Ishikawa (cell line): ENCODE measurements around the gene DDB1.

Experiments
- CEBPB ChIP-seq: IDR thresholded peaks from 2 replicates; pipeline ENCODE4 v1.6.1; 2012
- CREB1 ChIP-seq: IDR thresholded peaks from 2 replicates; pipeline ENCODE4 v1.6.1; 2012; ENCODE audit warnings: low read depth
- EGR1 ChIP-seq: IDR thresholded peaks from 2 replicates; pipeline ENCODE4 v1.6.1; 2012
- EP300 ChIP-seq: IDR thresholded peaks from 2 replicates; pipeline ENCODE4 v1.6.1; 2012; ENCODE audit warnings: borderline replicate concordance
- FOXM1 ChIP-seq: IDR thresholded peaks from 2 replicates; pipeline ENCODE4 v1.6.1; 2012; ENCODE audit warnings: low read depth, borderline replicate concordance
- MAX ChIP-seq: IDR thresholded peaks from 2 replicates; pipeline ENCODE4 v1.6.1; 2012
- NFIC ChIP-seq: IDR thresholded peaks from 2 replicates; pipeline ENCODE4 v1.6.1; 2012
- RAD21 ChIP-seq: IDR thresholded peaks from 2 replicates; pipeline ENCODE4 v1.6.1; 2012; ENCODE audit warnings: low read depth
- TAF1 ChIP-seq: IDR thresholded peaks from 2 replicates; pipeline ENCODE4 v1.6.1; 2012; ENCODE audit warnings: low read depth, mild to moderate bottlenecking
- TCF12 ChIP-seq: IDR thresholded peaks from 2 replicates; pipeline ENCODE4 v1.6.1; 2012; ENCODE audit warnings: low read depth
- TEAD4 ChIP-seq: IDR thresholded peaks from 2 replicates; pipeline ENCODE4 v1.6.1; 2012
- YY1 ChIP-seq: IDR thresholded peaks from 2 replicates; pipeline ENCODE4 v1.6.1; 2012; ENCODE audit warnings: low read depth
- ZBTB7A ChIP-seq: IDR thresholded peaks from 2 replicates; pipeline ENCODE4 v1.6.1; 2012; ENCODE audit warnings: low read depth
- TF ChIP-seq, protein P1 (sequence below): IDR thresholded peaks from 2 replicates; pipeline ENCODE4 v1.6.1; 2012; ENCODE audit warnings: low read depth, mild to moderate bottlenecking
- TF ChIP-seq, protein P2 (sequence below): IDR thresholded peaks from 2 replicates; pipeline ENCODE4 v1.6.1; 2012

DDB1 gene

GRCh38 chr11:61277186-61278000 is 55.5 kb downstream of the DDB1 start:
- no peak for TF ChIP-seq ZBTB7A
- TF ChIP-seq NFIC: no peak
- TF ChIP-seq TAF1: no peak
- TF ChIP-seq CEBPB: no peak

DNA sequence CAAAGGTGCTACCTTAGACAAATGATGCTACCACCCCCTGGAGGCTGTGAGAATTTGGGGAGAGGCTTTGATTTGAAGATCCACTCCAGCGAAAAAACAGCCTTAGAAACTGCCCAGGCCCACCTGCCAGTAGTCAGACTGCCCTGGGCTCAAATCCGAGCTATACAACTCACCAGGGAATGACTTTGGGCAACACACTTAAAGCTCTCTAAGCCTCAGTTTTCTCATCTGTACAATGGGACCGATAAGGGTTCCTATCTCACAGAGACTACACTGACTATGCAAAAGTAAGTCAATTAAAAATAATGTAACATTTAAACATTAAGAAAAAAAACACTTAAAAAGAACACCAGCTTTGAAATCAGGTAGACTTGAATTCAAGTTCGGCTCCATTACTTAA is 57.7 kb downstream of the DDB1 start:
- TF ChIP-seq TEAD4 (no peak), CEBPB (no peak), FOXM1 (no peak), TCF12 (no peak), ZBTB7A (no peak), RAD21 (no peak), TAF1 (no peak), EGR1 (no peak), NFIC (no peak), CREB1 (no peak), MAX (no peak), EP300 (no peak), YY1 (no peak)
- TF ChIP-seq, protein P1, sequence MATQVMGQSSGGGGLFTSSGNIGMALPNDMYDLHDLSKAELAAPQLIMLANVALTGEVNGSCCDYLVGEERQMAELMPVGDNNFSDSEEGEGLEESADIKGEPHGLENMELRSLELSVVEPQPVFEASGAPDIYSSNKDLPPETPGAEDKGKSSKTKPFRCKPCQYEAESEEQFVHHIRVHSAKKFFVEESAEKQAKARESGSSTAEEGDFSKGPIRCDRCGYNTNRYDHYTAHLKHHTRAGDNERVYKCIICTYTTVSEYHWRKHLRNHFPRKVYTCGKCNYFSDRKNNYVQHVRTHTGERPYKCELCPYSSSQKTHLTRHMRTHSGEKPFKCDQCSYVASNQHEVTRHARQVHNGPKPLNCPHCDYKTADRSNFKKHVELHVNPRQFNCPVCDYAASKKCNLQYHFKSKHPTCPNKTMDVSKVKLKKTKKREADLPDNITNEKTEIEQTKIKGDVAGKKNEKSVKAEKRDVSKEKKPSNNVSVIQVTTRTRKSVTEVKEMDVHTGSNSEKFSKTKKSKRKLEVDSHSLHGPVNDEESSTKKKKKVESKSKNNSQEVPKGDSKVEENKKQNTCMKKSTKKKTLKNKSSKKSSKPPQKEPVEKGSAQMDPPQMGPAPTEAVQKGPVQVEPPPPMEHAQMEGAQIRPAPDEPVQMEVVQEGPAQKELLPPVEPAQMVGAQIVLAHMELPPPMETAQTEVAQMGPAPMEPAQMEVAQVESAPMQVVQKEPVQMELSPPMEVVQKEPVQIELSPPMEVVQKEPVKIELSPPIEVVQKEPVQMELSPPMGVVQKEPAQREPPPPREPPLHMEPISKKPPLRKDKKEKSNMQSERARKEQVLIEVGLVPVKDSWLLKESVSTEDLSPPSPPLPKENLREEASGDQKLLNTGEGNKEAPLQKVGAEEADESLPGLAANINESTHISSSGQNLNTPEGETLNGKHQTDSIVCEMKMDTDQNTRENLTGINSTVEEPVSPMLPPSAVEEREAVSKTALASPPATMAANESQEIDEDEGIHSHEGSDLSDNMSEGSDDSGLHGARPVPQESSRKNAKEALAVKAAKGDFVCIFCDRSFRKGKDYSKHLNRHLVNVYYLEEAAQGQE: no peak
- TF ChIP-seq, protein P2, sequence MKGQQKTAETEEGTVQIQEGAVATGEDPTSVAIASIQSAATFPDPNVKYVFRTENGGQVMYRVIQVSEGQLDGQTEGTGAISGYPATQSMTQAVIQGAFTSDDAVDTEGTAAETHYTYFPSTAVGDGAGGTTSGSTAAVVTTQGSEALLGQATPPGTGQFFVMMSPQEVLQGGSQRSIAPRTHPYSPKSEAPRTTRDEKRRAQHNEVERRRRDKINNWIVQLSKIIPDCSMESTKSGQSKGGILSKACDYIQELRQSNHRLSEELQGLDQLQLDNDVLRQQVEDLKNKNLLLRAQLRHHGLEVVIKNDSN: no peak

- TF ChIP-seq NFIC (no peak), ZBTB7A (no peak), CREB1 (no peak), MAX (no peak), RAD21 (no peak), FOXM1 (no peak), TAF1 (no peak), CEBPB (no peak), YY1 (no peak), EP300 (no peak), TCF12 (no peak)
Observed at GRCh38 chr11:61274084-61274483, 58.8 kb downstream of the DDB1 start.

DNA sequence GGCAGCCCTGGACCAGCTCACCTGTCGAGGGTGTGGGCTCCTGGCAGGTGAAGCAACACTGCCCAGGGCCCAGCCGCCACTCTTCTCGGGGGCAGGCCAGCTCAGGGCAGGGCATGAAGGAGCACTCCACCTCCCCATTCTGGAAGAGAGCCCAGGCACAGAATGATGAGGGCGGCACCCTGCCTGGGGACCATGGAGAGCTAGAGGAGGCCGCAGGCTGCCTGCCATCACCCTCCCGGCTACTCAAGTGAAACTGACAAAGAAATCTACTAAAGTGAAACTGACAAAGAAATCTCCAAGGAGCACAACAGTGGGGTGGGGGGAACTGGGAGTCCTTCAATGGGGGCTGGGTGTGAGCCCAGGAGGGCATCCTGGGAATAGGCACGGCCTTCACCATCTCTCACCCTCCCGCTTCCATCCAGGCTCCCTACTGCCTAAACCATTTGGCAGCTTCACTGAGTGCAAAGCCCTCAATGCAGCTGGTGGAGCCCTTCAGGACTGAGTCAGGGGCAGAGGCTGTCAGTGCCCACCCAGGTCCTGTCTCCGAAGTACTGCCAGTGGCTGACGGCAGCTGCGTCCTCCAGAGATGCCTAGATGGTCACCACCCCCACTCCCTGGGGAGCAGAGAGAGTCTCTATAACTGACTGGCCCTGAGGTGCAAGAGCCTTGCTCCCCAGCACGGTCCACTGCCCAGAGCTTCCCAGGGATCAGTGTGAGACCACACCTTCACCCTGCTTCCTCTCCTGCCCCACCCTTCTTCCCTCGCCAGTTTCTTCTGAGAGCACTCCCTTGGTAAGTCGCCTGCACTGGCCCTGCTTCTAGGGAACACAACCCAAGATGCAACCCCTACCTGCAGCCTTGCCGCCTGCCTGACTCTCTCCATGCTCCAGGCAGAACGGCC is 59.5 kb downstream of the DDB1 start:
- TF ChIP-seq TCF12: no peak
- no peak for TF ChIP-seq CREB1
- TF ChIP-seq CEBPB: no peak
- peak; percentile 52; the same call in 1 of the 2 replicates for TF ChIP-seq YY1
- TF ChIP-seq ZBTB7A: no peak
- TF ChIP-seq EGR1: no peak
- TF ChIP-seq FOXM1: no peak
- no peak for TF ChIP-seq RAD21
- TF ChIP-seq NFIC: peak; percentile 65
- no peak for TF ChIP-seq EP300
- peak; percentile 32; the same call in 1 of the 2 replicates for TF ChIP-seq TAF1
- no peak; the same call in 1 of the 2 replicates for TF ChIP-seq MAX
- no peak for TF ChIP-seq TEAD4
- TF ChIP-seq, protein P2: no peak
- TF ChIP-seq, protein P1: no peak

DNA sequence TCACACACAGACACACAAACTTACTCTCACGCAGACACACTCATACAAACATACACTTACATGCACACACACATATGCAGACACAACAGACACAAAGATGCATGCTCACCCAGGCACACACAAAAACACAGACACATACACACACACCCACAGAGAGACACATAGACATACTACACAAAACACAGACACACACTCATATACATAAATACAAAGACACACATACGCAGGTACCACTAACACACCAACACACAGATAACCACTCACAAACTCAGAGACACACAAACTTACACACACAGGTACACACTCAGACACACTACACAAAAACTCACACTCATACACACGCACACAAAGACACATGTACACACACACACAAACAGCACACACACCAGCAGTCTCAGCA is 60.2 kb downstream of the DDB1 start:
- TF ChIP-seq TCF12 (no peak), EP300 (no peak), FOXM1 (no peak), CREB1 (no peak), CEBPB (no peak), EGR1 (no peak), NFIC (no peak), RAD21 (no peak), MAX (no peak), TAF1 (no peak), YY1 (no peak), ZBTB7A (no peak), TEAD4 (no peak)
- TF ChIP-seq, protein P1: no peak
- TF ChIP-seq, protein P2: no peak
